GM13977 (cell line): ENCODE measurements around the gene TEX14.
"Not testable (repeated sequence)": the region's sequence is repeated elsewhere in the genome, so short reads cannot be mapped to it uniquely, and the experiment has no call there.

ENCODE experiments used
- DNase-seq: peaks from one replicate; pipeline ENCODE4 v3.0.0; 2012; ENCODE audit warnings: low spot score
- CTCF ChIP-seq: IDR thresholded peaks from 2 replicates; pipeline ENCODE4 v1.5.1; 2012; ENCODE audit warnings: mild to moderate bottlenecking, control low read depth; ENCODE audit not compliant: insufficient read depth; ENCODE audit errors: extremely low read depth, missing control alignments
- in situ Hi-C: fragments of 300-500 bp; cut with MboI; formaldehyde crosslinking; loops from one replicate; pipeline ENCODE4 v1.12.0; 2022; ENCODE audit warnings: low sequenced_read_pairs, low pct_unique_long_range_greater_than_20kb, mixed read lengths, inconsistent platforms; ENCODE audit not compliant: unreplicated experiment

The TEX14 gene

GRCh38 chr17:58585554-58585953, 106.3 kb downstream of the TEX14 start:
- TF ChIP-seq CTCF, result no peak
- in situ Hi-C loops, result loop anchor here (25.0 kb wide), 1 partner anchor 427 kb away; no protein-coding TSS in a partner anchor

GRCh38 chr17:58583486-58583885, 108.4 kb downstream of the TEX14 start:
- TF ChIP-seq CTCF, result no peak
- DNase-seq, result no peak
- in situ Hi-C loops, result loop anchor here (25.0 kb wide), 1 partner anchor 429 kb away; no protein-coding TSS in a partner anchor

More at GRCh38 chr17:58585554-58585953, 106.3 kb downstream of the TEX14 start:
- no peak for DNase-seq

GRCh38 chr17:58582718-58583117, 109.1 kb downstream of the TEX14 start:
- in situ Hi-C loops, result loop anchor here (25.0 kb wide), 1 partner anchor 430 kb away; no protein-coding TSS in a partner anchor

GRCh38 chr17:58580671-58581070, 111.2 kb downstream of the TEX14 start:
- in situ Hi-C loops, result loop anchor here (25.0 kb wide), 1 partner anchor 432 kb away; no protein-coding TSS in a partner anchor
- TF ChIP-seq CTCF, result no peak
- DNase-seq, result no peak

More at GRCh38 chr17:58582718-58583117, 109.1 kb downstream of the TEX14 start:
- DNase-seq, result not testable (repeated sequence)

- in situ Hi-C loops, result loop anchor here (25.0 kb wide), 1 partner anchor 435 kb away; no protein-coding TSS in a partner anchor
- DNase-seq, result peak; percentile 53
- peak; percentile 77 for TF ChIP-seq CTCF
Observed at GRCh38 chr17:58577696-58578095, 114.1 kb downstream of the TEX14 start.

- DNase-seq, result no peak
- in situ Hi-C loops, result loop anchor here (25.0 kb wide), 1 partner anchor 435 kb away; no protein-coding TSS in a partner anchor
Observed at GRCh38 chr17:58576679-58577367, 115.0 kb downstream of the TEX14 start.

More at GRCh38 chr17:58576679-58577367, 115.0 kb downstream of the TEX14 start:
- TF ChIP-seq CTCF, result no peak
